ENCODE results near the gene ARHGAP26. TPM values are rescaled to one million over a fixed set of nuclear protein-coding genes. Genes with fewer than 3 reads are reported as not detected.

Gene ARHGAP26
- total and polyA plus RNA-seq, 2 of the 4 experiments (the other 2 are of a cell fraction): 0.54 to 0.56 TPM

DNA sequence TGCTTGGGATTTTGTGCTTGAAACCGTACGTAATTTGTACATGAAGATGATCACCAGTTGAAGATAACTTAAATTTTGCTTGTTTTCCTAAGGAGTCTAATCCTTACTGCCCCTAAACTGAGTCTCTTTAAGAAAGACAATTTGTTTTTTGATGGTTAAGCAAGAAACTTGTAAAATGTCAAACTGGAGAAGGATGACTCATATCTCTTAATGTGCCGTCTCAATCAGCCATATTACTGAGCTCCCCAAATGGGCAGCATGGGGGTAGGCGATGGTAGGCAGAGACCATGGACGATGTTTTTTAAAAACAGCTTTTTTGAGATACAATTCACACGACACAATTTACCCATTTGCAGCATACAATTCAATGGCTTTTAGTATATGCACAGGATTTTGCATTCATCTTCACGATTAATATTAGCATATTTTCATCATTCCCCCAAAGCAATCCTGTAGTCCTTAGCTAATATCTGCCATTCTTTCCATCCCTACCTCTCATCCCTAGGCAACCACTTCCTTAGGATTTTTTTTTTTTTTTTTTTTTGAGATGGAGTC is 14.3 kb downstream of the ARHGAP26 start:
- ChIA-PET CTCF (interaction anchor here (0.6 kb wide), 1 partner anchor 98 kb away, joined by 6 read pairs; no protein-coding TSS in a partner anchor), POLR2A (ENCODE audit: unreplicated experiment) (no interaction called here)
- Histone ChIP-seq H4K91ac (ENCODE audit: insufficient read depth, low read depth, low read length) (no peak overlapping the region), H3K4me2 (ENCODE audit: low read depth, low read length) (no peak overlapping the region), H3K56ac (ENCODE audit: extremely low read depth, insufficient read depth, low read length) (no peak overlapping the region), H2BK120ac (ENCODE audit: low read depth, low read length) (no peak overlapping the region), H2AK9ac (replicated peaks; ENCODE audit: low read depth, low read length, poor library complexity) (no peak overlapping the region), H2AK5ac (ENCODE audit: low read depth, low read length) (no peak overlapping the region), H4K20me1 (ENCODE audit: insufficient read depth, low read length) (no peaks in the 10 kb centered on the region), H2BK5ac (ENCODE audit: low read depth, low read length, poor library complexity, severe bottlenecking) (no peak overlapping the region), H3K27ac (ENCODE audit: insufficient read depth, low read length) (no peak overlapping the region), H3K4me3 (ENCODE audit: insufficient read depth, low read depth, low read length) (no peak overlapping the region), H3K9ac (ENCODE audit: low read depth, low read length) (no peak overlapping the region), H3K18ac (ENCODE audit: low read depth, low read length) (no peak overlapping the region), H3K14ac (replicated peaks; ENCODE audit: low read depth, low read length) (no peak overlapping the region), H2AFZ (replicated peaks; ENCODE audit: low read length, poor library complexity) (no peak overlapping the region), H3K23ac (ENCODE audit: low read depth, low read length) (no peak overlapping the region), H2BK20ac (ENCODE audit: low read depth, low read length) (no peak overlapping the region), H3K79me1 (ENCODE audit: low read depth in 1 of 2, low read length in 2 of 2) (no peaks in the 10 kb centered on the region), H3K27me3 (ENCODE audit: control insufficient read depth, insufficient read depth, low read length) (peaks cover 19% of the 10 kb centered on the region), H3K4ac (ENCODE audit: low read depth, low read length) (no peak overlapping the region), H3K9me3 (ENCODE audit: control insufficient read depth, insufficient read depth, low read length) (no peaks in the 10 kb centered on the region), H4K8ac (ENCODE audit: low read depth in 2 of 2, low read length in 2 of 2) (no peak overlapping the region), H3K36me3 (ENCODE audit: control insufficient read depth, insufficient read depth, low read length) (no peaks in the 10 kb centered on the region), H3K9me1 (ENCODE audit: insufficient read depth, low read length) (peaks cover 2% of the 10 kb centered on the region; the same call in 1 of the 2 replicates), H3K4me1 (ENCODE audit: control insufficient read depth, insufficient read depth, low read length) (peaks cover 3% of the 10 kb centered on the region; the same call in 1 of the 2 replicates), H2BK15ac (ENCODE audit: low read depth, low read length) (no peak overlapping the region), H4K5ac (ENCODE audit: low read depth, low read length) (no peak overlapping the region)
- TF ChIP-seq FOS (IDR thresholded peaks at IDR 0.05; ENCODE audit: low read depth, low read length) (0 out of 2 replicates have a peak, but pooled peaks have one; percentile 9), RCOR1 (IDR thresholded peaks at IDR 0.05; ENCODE audit: insufficient replicate concordance, low read length) (no peak)
- intact Hi-C loops (cut with micrococcal nuclease): no loop called here
- no TSS peak for BruUV-seq (replicated peaks)
- no peak for ATAC-seq (ENCODE audit: low read depth)
- in situ Hi-C loops (cut with MboI; ENCODE audit: low sequenced_read_pairs): no loop called here
- DNase-seq: no peak
- dilution Hi-C loops (cut with HindIII; ENCODE audit: low sequenced_read_pairs, unreplicated experiment): no loop called here
- 87% methylated on average over 2 of the region's 7 CpGs; no CpG with 5 or more reads in 1 of the 2 experiments for WGBS, 2 experiments (ENCODE audit: extremely low coverage in 2 of 2, insufficient read length in 1 of 2)
